Activated CD8-positive, alpha-beta memory T cell treated with anti-CD3 and anti-CD28 coated beads, Interleukin-2, amount 50 U/mL, for 1 hour (primary cell): ENCODE results near the gene IDH3A.
"Not testable (repeated sequence)": the region's sequence is repeated elsewhere in the genome, so short reads cannot be mapped to it uniquely, and the experiment has no call there.

Experiments used
- DNase-seq: peaks from one replicate; pipeline ENCODE4 v3.0.0-alpha.2; 2020; ENCODE audit errors: extremely low read depth

The IDH3A gene

DNA sequence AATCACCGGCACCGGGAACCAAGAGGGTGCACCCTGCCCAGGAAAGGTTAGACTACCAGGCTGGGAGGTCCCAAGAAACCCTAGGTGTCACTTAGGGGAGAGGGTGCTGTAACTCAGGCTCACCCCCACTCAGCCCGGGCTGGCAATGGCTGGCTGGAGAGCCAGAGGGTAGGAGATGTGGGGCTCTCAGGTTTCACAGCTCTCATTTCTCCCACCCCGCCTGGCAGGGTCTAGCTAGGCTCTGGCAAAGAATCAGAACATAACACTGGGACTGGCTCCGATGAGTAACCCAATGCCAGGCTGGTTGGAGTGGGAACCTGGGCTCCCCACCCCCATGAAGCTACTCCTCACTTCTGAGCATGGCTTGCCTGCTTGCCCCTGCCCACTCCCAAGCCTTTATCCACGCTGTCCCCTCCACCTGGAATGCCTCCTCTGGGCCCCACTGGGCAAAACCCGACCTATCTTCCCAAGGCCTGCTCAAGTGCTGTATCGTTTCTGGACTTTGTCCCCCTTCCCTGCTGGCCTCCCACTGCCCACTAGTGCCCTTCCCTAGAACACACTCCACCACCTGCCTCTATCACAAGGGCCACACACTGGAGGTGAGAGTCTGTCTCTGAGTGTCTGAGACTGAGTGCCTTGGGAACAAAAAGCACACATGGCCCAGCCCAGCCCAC is 19.9 kb upstream of the IDH3A start:
- DNase-seq: no peak

DNA sequence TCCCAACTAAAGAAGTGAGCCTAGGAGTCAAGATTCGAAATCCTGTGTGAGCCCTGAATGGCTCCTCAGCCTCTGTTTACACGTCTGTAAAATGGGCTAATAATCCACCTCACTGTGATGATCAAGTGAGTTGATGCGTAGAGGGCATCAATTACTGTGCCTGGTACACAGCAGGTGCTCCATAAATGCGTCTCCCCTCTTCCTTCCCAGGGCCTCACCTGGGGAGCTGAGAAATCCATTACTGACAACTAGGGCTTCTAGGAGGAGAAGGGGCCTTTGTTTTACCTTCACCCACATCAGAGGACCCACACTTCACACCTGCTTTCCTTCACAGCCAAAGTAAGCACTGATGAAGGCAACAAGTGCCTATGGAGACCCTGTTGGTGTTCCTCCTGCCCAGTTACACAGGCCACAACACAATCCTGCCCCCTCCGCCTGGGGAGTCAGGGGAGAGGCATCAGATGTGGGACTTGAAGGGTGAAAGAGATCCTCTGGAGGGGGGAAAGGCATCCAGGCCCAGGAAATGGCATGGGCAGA is 19.3 kb upstream of the IDH3A start:
- no peak for DNase-seq

DNA sequence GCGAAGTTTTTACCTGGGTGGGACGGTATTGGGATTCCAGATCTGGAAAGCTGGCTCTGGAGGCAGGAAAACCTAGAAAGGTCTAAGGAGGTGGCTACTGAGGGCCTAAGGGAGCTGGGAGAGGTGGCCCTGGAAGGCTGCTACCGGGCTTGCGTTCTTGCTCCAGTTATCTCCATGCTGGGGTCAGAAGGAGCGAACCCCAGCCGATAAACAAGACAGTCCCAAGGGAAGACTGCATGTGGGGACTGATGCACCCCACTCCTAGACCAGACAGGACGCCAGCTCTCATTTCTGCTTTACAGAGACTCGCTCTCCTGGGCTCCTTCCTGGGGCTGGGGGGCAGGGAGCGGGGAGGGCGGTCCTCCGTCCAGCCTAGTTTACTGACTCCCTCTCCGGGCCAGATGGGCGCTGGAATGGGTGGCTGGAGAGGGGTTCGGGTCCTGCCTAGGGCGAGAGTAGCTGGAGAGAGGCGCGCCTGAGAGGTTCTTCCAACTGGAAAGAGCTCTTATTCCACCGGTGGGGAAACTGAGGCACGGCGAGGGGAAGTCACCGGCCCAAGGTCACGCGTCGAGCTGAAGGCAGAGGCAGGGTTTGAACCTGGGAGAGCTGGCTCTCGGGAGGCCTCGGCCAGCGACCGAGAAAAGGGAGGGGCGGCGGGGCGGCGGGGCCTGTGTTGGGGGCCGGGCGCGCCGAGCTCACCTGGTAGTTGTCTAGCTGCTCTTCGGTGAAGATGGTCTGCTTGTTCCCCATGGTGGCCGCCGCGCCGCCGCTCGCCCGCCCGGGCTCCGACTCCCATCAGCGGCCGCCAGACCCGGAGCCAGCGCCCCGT is 18.5 kb upstream of the IDH3A start:
- peak; percentile 13 for DNase-seq

DNA sequence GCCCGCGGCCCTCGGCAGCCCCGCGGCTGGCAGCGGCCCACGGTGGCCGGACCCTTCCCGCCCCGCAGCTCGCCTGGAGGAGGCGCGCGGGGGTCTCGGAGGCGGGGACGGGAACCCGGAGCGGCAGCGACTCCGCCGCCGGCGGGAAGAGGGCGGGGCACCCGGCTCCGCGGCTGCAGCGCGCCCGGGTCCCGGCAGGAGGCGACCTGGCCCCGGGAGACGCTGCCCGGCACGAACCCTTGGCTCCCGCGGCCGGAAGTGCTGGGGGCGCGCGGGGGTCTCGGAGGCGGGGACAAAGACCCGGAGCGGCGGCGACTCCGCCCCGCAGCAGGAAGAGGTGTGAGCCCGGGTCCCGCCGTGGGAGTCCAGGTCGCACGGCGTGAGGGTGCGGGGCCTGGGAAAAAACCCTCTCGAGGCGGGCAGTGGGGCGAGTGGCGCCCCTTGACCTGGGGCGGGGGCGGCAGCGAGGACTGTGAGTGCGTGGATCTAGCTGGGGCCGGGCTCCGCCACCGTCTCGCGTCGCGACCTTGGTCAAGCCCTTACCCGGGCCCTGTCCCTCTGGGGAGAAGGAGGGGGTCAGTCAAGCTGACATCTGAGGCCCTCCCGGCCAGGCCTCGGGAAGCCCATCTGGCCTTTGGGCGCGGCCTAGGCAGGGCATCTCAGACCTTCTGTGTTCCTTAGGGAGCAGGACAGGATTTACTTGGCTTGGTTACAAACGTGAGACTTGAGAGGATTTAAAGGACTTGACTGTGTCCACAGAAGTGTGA is 17.7 kb upstream of the IDH3A start, which contains the start of gene CIB2:
TSS of gene CIB2 (minus strand) at position 151 of the 767 bp plus-strand sequence. CDS start 230 bp downstream, outside the sequence.
- no peak for DNase-seq

DNA sequence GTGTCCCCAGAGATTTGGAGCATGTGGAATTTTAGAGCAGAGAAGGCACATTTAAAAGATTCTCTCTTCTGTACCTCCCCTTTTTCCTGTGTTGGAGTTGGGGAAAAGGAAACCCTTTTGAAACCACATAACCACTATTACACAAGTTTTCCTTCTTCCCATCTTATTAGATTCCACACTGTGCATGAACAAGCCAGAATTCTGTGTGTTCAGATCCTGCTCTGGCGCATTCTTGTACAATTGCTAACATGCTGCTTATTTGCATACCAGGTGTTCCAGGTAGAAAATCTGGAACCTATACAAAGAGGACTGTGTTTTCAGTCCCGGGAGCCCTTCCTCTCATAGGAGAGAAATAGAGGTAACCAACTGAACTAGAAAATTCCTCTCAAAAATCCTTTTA is 15.4 kb upstream of the IDH3A start:
- DNase-seq: no peak

DNA sequence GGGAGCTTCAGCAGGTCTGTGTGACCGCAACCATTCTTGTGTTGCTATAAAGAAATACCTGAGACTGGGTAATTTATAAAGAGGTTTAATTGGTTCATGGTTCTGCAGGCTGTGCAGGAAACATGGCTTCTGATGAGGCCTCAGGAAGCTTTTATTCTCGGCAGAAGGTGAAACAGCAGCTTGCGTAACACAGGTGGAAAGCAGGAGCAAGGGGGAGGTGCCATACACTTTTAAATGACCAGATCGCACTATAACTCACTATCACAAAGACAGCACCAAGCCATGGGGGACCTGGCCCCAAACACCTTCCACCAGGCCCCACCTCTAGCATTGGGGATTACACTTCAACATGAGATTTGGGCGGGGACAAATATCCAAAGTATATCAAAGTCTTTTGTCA is 9.6 kb upstream of the IDH3A start:
- DNase-seq: no peak

DNA sequence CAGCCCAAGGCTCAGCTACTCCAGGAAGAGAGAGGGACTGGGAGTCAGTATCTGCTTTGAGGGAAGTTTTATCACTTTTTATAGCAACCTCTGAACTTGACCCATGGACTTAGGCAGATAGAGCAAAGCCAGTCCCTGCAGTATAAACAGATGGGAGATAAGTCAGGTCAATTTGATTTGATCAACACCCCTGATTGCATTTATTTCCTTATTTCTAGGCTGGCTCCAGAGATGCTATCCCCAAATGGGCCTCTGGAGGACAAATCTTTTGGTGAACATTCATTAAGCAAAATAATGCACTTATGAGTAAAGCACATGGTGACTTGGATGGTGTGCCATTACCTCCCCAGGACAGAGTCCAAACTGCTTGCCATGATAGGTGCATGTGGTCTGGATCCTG is 8.9 kb upstream of the IDH3A start:
- DNase-seq: no peak

DNA sequence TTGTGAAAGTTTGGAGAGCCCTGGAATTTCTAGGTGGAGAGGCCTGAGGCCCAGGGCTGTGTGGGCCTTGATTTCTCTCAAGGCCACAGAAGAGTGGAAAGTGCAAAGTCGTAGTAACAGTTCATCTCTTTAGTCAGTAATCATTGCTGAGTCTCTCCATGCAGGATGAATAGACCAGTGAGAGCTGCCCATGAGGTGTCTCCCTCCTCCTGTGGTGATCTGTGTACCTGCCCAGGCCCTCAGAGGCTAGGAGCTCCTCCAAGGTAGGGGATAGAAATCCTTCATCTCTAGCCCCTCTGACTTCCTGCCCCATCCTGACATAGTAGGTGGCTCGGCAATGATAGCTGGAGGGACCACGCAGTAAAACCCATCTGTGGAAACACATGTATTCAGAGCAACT is 6.8 kb upstream of the IDH3A start:
- DNase-seq: no peak

DNA sequence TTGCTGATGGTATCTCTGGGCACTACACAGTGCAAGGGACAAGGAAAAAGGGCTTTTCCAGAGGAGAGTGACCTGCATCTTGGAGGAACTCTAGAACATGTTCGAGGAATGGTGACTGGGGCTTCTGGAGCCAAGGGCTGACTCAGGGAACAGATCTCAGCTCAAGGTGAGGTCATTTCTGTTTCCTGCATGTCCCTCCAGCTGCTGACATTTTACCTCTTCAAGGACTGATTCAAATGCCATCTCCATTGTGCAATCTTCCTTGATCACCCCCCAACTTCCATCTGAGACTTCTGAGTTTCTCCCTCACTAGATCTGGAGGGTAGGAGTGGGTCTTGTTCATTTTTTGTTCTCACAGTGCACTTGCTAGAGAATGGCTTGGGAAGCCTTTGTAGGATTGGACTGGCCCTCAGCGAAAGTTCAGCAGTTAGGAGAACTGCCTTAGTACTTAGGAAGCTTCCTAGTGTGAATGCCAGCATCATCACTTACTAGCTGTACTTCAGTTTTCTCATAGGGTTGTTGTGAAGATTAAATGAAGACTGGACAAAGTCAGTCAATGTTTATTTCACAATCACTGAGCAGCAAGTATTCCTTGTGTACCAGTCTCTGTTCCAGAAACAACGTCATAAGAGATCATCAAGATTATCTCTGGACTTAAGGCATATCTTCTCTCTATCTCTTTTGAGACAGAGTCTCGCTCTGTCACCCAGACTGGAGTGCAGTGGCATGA is 2.6 kb upstream of the IDH3A start:
- no peak for DNase-seq

DNA sequence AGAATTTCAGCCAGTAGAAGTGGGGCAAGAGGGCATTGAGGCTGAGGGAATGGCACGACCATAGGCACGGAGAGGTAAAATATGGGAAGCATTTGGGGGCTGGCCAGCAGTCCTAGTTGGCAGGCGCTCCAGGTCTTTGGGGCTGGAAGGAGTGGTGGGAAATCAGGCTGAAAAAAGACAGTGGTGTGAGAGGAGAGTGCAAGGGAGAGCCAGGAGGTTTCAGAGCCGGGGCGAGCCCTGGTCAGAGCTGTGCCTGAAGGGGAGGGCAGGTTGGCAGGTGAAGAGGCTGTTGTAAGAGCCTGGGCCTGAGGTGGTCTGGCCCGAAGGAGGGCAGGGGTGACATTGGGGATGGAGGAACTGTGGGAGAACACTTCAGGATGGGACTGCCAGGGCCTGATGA is 1.6 kb upstream of the IDH3A start:
- DNase-seq: no peak

DNA sequence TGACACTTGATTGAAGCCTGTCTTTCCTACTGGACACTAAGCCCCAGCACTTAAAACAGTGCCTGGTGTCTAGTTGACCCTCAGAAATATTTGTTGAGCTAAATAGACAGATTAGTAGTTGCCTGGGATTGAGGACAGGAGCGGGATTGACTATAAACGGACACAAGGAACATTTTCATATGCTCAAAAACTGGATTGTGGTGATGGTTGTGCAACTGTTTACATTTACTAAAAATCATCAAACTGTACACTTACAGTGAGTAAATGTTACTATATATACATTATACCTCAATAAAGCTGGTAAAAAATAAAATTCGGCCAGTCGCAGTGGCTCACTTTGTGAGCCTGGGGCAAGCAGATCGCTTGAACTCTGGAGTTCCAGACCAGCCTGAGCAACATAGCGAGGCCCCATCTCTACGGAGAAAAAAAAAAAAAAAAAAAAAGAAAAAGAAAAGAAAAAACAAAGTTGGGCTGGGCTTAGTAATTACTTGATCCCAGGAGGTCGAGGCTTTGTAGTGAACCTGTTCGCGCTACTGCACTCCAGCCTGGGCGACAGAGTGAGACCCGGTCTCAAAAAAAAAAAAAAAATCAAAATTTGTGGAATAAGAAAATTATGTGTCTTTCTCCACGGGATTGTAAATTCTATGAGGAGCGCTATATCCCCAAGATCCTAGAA is 632 bp upstream of the IDH3A start:
- DNase-seq: no peak

DNA sequence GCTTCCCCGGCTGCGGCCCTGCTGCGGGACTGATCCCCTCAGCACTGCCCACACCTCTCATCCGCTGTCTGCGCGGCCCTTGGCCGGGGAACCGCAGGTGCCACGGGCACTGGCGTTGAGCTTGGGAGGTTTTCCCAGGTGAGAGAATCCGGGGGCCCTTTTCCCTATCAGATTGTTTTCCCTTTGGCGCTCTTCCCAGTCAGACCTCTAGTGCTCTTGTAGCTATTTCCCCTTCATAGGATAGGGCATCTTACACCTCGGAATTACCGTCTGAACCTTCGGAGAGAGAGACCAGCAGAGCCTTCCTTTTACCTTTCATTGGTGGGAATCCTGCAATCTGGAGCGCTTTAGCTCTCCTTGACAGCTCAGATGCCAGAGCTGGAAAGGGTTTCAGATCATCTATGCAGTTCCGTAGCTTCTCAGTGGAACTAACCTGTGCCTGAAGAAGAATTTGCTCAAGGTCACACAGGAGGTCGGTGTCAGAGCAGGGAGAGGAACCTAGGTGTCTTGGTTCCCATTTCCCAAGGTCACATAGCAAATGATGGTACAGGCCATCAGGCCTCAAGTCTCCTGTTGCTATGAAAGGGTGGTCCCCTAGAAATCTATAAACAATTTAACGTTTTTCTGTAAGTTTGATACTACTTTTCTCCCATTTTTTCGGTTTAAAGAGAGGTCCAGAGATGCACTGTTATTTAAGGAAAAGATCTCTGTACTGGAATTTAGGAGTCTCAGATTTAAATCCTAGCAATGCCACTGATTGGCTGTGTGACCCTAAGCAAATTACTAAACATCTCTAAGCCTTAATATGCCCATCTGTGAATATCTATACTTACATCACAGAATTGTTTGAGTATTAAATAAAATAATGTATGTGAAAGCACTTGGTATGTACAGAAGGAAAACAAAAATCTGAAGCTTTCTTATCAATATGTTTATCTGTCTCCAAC is 916 bp downstream of the IDH3A start:
- no peak for DNase-seq

DNA sequence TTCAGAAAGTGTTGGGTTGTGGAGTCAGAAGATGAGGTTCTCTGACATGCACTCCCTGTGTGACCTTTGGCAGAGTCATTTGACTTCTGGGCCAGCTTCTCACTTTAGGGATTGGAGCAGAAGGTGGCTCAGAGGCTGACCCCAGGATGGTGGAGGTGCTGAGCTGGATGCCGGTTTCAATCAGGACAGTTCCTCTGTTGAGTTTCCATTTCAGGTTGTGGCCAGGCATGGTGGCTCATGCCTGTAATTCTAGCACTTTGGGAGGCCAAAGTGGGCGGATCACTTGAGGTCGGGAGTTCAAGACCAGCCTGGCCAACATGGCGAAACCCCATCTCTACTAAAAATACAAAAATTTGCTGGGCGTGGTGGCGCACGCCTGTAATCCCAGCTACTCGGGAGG is 1.9 kb downstream of the IDH3A start:
- not testable (repeated sequence) for DNase-seq

DNA sequence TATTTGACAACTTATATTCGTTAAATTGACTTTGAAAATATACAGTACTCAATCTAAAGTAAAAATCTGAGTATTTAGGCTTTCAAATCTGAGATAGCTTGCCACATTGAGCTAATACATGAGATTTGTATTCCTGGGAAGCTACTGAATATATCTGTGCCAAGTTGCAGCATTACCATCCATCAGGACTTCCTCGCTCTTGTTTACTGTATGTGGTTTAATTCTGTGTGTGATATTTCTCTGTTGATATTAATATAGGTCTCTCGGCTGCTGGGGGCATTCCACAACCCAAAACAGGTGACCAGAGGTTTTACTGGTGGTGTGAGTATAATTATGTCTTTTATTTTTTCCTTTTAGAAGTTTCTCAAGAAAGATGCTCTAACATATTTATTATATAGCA is 5.8 kb downstream of the IDH3A start:
- no peak for DNase-seq

DNA sequence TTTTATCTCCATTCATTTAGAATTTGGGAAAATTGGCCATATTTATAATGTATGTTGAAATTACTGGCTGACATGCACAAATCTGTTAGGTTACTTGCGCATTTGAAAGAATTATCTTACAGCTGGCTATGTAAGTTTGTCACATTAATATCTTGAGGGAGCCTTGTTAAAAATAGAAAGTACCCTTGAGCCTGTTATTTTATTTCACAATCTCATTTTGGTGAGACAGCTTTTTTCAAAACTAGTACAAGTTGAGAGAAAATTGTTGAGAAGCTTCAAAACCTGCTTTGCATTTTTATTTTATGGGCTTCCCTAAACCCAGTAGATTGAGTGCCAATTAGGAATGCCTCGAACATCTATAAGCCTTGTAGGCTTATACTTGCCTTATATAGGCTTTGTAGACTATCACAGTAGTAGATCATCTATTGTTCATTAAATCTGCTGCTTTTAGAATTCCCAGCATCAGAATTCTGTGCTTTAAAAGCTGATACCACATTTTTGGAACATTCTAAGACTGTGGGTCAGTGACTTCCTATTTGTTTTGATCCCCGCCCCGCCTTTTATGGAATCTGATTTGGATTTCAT is 6.3 kb downstream of the IDH3A start:
- no peak for DNase-seq

DNA sequence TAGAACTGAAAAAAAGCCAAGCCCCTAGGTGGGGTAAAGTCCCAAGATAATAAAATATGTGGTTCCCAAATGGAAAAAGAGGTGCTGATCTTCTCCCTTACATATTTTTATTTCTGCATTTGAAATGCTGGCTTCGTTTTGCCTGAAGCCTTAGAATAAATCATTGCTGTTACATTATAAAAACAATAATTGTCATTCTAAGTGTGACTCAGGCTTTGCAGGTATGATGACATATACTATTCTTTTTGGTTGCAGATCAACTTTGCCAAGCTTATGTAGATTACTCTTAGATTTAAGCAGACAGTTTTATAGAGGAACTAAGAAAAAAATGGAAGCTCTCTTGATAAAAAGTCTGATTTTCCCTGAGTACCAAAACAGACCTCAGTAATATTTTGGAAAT is 7.5 kb downstream of the IDH3A start:
- DNase-seq: no peak

DNA sequence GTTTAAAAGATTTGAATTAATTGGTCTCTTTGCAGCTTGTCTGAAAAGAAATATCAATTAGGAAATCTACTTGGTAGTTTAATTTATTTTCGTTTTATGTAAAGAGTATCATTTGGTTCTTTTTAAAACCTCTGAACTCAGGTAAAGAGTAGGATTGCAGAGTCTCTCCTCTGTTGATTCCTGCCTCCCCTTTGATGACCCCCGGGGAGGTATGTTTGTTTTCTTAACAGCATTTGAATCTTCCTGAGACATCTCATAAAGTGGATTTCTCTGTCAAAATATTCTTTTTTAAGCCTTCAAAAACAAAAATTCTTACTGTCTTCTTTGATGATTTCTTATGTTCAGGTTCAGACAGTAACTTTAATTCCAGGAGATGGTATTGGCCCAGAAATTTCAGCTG is 8.0 kb downstream of the IDH3A start:
- DNase-seq: no peak

DNA sequence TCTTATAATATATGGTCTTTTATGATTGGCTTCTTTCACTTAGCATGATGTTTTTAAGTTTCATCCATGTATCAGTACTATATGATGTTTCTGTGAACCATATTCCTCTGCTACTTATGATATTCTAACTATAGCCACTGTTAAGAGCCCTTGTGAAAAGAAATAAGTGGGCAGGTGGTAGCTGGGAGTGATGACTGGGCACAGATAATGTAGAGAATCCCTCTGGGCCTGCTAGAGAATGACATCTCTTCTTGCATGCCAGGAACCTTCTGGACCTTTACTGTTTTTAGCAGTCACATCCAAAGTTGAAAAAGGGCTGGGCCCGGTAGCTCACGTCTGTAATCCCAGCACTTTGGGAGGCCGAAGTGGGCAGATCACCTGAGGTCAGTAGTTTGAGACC is 10.2 kb downstream of the IDH3A start:
- DNase-seq: no peak

DNA sequence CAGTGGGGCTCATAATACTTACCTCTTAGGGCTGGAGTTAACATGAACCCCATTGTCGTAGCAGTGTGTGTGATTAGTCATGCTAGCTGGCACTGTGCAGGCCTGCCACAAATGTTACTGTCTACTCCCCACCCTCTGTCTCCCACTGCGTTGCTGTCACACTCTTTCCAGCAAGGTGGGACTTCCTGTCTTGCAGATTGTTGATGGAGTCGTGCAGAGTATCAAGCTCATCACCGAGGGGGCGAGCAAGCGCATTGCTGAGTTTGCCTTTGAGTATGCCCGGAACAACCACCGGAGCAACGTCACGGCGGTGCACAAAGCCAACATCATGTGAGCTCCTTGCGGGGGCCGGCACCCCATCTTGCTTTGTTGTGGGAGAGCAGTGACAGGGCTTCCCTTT is 12.9 kb downstream of the IDH3A start:
- no peak for DNase-seq

DNA sequence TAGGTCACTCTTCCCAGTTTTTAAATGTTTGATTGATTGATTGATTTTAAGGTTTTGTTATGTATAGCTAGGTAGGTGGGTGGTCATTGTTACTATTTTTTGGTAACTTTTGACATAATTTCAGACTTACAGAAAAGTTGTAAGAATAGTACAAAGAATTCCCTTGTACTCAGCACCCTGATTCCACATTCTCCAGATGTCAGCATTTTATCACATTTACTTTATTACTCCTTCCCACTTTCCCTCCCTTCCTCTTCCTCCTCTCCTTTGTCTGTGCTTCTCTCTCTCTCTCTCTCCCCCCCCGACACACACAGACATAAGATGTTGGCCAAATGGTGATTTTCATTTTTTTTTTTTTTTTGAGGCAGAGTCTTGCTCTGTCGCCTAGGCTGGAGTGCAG is 14.8 kb downstream of the IDH3A start:
- DNase-seq: no peak
